Testis (tissue), 2 donors: Measurements from ENCODE around the gene FBXO5.

Experiments
- POLR2A ChIP-seq: fragments of 450-650 bp; IDR thresholded peaks from one replicate; pipeline ENCODE4 v1.6.1; 2017; ENCODE audit warnings: antibody characterized with exemption, mild to moderate bottlenecking, moderate library complexity
- TF ChIP-seq, protein P1 (sequence below), 3 experiments: fragments of 450-650 bp in 2 of 3; fragments of 200-600 bp in 1 of 3; sonication (generic) in 1 of 3; IDR thresholded peaks; one replicate each; pipeline ENCODE4 v1.5.1; 2016 to 2019; ENCODE audit warnings: antibody characterized with exemption in 3 of 3, mild to moderate bottlenecking in 2 of 3, moderate library complexity in 1 of 3

- TF ChIP-seq, protein P1, sequence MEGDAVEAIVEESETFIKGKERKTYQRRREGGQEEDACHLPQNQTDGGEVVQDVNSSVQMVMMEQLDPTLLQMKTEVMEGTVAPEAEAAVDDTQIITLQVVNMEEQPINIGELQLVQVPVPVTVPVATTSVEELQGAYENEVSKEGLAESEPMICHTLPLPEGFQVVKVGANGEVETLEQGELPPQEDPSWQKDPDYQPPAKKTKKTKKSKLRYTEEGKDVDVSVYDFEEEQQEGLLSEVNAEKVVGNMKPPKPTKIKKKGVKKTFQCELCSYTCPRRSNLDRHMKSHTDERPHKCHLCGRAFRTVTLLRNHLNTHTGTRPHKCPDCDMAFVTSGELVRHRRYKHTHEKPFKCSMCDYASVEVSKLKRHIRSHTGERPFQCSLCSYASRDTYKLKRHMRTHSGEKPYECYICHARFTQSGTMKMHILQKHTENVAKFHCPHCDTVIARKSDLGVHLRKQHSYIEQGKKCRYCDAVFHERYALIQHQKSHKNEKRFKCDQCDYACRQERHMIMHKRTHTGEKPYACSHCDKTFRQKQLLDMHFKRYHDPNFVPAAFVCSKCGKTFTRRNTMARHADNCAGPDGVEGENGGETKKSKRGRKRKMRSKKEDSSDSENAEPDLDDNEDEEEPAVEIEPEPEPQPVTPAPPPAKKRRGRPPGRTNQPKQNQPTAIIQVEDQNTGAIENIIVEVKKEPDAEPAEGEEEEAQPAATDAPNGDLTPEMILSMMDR (IDR thresholded peaks at IDR 0.05) = no peak
- TF ChIP-seq POLR2A = no peak
Observed at GRCh38 chr6:152979116-152979515, 3.7 kb downstream of the FBXO5 start.
